Hematopoietic multipotent progenitor cell treated with erythropoietin and hydrocortisone succinate and interleukin-3 and kit ligand, for 4 days (in vitro differentiated cells): ENCODE measurements around the gene CXCL3.

Source experiments
- DNase-seq: peaks from one replicate; pipeline ENCODE4 v3.0.0-alpha.2; 2015

Gene CXCL3

DNA sequence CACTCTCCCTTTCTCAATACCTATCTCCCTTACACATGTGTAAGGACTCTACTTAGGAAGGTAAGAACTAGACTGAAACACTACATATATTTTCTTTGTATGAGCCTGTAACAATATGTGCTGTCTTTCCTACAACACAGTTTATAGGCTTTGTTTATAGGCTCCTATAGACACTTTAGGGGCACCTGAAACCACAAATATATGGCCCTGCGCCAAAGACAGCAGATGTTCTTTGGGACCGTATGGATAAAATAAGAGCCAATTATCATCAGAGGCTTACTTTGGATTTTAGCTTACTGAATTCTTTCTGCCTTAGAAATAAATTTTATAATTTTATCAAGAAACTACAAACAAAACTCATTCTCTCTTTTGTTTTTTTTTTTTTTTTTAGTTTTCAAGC lies 16.6 kb upstream of the CXCL3 start:
- DNase-seq: peak; percentile 38

DNA sequence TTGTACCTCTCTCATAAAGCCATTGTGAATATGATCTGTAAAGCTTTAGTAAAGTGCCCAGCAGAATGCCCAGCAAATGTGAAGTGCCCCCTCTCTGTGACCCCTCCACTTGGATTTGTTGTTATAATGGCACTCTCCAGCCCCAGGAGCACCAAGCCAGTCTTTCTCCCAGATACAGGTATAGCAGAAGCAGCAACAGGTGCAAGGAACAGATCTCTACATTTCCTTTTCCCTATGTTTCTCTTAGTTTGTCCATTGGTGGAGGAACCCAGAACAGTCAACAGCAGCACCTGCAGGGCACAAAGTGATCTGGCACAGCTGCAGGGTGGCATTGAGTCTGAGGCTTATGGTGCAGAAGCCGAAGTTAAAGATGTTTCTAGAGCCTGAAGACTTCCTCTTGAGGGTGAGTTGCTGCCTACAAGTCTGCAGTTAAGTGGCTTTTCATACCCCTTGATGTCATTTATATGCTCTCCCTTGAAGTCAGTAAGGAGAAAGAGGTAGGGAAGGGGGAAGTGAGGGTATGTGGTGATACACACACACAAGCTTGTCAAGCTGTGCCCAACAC lies 16.1 kb upstream of the CXCL3 start:
- peak; percentile 60 for DNase-seq

DNA sequence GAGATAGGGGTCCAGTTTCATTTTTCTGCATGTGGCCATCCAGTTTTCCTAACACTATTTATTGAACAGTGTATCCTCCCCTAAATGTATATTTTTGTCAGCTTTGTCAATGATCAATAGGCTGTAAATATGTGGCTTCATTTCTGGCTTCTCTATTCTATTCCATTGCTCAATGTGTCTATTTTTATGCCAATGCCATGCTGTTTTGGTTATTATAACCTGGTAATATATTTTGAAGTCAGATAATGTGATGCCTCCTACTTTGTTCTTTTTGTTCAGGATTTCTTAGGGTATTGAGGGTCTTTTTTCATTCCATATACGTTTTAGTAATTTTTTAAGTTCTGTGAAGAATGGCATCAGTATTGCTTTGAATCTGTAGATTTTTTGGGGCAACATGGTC lies 8.7 kb upstream of the CXCL3 start:
- no peak for DNase-seq

DNA sequence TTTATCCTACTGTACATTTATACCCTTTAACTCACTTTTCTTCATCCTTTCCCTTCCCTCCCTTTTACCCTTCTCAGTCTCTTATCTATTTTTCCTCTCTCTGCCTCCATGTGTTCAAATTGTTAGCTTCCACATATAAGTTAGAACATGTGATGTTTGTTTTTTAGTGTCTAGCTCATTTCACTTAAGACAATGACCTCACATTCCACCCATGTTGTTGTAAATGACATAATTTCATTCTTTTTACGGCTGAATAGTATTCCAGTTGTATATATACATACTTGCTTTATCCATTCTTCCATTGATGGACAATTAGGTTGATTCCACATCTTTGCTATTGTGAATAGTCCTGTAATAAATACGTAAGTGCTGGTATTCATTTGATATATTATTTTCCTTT lies 7.3 kb upstream of the CXCL3 start:
- no peak for DNase-seq

DNA sequence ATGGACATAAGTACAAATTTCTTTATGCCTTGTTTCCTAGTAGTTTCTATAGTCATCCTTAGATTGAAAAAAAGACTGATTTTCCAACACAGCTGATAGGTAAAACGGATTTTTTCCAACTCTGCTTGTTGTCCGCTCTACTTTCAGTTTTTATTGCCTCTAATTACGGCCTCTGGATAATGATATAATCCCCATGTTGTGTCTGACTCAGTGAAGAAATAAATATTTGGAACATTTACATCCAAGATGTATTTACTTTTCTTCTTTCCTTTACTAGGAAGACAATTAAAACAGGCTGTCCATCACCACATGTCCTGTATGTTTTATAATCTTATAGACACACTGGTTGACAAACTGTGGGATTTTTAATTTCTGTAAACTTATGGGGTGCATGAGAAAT lies 6.8 kb upstream of the CXCL3 start:
- DNase-seq: no peak

DNA sequence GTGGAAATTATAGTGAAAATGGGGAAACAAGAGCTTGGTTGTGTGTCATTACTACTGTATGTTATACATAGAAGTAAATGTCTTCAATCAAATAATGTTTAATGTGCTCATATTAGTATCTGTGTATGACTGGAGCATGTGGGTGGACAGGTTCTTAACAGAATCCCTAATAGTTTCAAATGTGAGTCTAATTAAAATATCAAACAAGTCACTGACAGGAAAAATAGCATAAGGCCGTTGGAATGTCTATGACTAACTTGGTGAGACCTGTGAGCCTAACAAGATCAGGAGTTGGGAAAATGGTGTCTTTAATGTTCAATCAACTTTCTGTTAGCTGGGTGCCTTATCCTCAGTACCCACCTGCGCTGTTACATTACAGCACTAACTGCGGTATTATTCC lies 6.2 kb upstream of the CXCL3 start:
- no peak for DNase-seq

DNA sequence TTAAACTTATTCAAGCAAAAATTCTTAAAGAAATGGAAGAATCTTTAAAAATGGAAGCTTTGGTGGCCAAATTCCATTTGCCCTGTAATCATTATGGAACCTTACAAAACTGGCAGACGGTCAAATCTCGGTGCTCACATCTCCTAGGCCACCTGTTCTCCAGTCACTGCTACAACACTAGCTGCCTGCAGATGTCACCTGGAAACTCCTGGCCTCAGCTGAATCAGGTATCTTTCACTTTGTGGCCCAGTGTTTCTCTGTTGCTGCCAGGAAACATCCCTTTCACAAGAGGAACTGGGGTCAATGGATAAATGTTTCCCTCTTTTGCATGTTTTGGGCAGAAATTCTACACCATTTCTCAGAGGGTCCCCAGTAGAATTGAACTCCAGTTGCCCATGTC lies 4.2 kb upstream of the CXCL3 start:
- DNase-seq: no peak

DNA sequence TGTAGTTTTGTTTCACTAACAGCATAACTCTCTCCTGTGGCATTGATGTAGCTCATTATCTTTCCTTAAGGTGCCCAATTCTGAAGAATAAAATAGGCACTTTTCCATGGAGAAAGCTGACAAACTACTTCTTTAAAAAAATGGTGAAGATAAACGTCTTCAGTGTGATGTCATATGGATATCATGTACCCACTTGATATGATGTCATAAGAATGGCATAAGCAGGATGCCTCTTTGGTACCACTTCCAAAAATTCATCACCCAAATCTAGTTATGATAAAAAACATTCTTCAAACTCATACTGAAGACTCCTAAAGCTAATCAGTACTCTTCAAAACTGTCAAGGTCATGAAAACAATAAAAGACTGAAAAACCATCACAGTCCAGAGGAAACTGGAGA lies 2.9 kb upstream of the CXCL3 start:
- DNase-seq: no peak

DNA sequence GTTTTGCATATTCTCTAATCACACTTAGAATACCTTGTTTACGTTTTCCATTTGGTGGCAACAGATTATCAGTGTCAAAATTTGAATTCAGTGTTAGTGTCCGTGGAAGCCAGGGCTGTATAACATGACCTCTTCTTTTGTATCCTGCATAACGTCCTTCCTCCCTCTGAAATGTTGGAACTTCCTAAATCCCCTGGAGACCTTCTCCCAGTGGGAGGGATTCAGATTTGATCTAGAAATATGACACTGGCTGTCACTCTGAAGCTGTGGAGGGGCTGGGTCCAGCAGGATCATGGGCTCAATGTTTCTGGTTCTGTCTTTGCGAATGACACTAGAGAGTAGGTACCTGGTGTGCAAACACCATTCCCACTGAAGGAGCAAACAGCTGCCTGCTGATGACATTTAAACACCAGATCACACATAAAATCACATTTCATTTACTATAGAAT lies 850 bp upstream of the CXCL3 start:
- DNase-seq: no peak

DNA sequence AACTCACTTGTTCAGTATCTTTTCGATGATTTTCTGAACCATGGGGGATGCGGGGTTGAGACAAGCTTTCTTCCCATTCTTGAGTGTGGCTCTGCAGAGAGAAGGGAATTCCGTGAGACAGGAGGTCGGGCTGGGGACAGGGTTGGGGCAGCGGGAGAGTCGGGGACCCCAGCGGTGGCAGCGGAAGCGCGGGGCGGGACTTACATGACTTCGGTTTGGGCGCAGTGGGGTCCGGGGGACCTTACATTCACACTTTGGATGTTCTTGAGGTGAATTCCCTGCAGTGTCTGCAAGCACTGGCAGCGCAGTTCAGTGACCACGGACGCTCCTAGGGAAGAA lies 434 bp downstream of the CXCL3 start:
- DNase-seq: peak; percentile 47

DNA sequence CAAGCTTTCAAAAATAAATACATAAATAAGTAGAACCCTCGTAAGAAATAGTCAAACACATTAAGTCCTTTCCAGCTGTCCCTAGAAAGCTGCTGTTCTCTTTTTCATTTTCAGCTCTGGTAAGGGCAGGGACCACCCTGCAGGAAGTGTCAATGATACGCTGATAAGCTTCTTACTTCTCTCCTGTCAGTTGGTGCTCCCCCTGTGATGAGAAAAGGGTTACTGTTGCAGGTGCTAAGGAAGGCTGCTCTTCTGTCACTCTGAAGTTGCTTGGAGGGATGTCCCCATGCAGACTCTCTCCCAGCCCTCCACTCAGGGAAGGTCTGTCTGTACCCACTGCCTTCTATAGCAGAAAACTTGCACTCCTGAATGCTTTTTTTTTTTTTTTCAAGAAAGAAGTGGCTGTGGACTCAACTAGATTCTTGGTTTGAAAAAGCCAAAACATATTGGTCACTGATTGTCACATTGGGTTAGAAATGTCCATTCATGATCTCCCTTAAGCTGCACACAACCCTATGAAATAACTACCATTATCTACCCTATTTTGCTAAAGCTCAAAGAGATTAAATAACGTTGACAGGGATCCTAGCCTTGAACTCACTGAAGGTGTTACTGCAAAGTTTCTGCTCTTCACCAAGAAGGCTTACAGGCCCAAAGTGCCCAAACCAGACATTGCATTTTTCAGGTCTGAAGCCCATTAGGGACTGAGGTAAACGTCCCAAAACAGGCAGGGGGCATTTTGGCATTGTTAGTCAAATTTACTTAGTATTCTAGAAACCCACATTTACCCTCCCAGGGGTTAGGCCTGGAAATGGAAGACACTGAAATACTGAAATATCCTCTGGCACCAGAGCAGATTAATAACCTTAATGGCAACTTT lies 1.2 kb downstream of the CXCL3 start:
- DNase-seq: peak; percentile 74

DNA sequence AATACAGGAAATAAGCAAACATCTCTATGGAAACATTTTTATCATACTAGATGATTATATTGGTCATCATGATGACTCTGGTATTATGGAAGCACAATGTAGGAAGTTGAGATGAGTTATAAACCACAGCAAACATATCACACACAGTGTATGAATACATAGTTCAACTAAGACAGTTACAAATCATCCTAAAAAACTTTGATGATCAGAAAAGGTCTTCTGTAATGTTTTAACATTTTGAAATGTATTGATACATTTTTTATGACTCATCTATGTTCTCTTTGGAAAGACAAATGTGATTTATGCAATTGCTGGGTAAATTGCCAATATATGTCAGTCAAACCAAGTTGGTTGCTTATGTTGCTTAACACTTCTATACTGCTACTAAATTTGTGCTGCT lies 4.8 kb downstream of the CXCL3 start:
- DNase-seq: no peak

DNA sequence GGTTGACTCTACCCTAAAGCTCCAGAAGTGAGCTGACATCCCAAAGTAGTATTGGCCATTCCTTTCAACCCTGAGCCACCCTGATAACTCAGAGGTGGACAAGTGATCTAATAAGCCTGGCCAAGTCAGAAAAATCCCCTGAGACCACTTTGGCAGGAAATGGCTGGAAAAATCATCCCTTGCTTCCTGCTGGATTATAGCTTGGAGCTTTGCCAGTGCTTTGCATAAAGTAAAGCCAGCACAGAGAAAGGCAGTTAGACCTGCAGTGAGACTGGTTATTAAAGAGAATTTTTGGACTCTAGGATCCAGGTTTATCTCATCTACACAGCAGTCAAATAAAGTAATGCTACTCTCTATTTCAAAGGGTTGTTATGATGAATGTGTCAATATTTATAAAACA lies 6.4 kb downstream of the CXCL3 start:
- no peak for DNase-seq

DNA sequence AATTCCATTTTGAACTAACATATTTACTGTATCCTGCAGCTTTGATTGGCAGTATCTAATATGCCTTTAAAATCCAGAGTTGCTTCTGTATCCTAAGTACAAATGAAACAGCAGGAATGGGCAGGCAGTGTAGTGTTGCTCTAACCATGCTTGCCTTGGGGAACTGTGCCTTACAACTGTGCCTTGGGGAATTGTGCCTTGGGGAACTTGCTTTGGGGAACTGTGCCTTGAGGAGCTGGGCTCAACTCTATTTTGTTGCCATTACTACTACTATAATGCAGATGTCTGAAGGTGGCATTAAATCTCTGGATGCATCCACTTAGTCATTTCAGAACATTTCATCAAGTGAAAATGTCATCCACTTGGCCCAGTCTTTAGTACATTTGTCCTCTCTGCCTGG lies 6.9 kb downstream of the CXCL3 start:
- no peak for DNase-seq

DNA sequence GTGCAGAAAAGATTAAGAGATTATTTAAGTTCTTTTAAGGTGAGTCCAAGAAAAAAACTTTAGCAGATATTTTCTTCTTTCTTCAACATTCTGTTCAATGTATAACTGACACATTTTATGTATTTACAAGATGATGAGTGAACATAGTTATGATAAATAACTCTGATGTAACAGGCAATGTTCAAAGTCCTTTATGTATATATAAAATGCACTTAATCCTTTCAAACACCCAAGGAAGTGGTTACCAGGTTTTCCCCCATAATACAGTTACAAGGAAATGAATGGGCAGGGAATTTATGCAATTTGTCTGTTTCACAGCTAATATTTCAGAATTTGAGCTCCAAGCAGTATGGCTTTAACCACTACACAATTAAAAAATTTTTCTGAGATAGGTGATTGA lies 8.2 kb downstream of the CXCL3 start:
- DNase-seq: no peak

DNA sequence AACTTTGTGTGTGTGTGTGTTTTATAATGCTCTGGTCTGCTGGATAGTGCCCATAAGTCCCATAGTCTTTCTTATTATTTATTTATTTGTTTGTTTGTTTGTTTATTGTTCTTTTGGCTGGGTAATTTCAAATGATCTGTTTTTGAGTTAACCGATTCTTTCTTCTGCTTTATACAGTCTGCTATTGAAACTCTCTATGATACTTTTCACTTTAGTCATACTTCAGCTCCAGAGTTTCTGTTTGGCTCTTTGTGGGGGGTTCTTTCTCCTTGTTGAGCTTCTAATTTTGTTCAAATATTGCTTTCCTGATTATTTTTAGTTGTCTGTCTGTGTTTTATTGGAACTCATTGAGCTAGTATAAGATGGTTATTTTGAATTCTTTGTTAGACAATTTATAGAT lies 10.0 kb downstream of the CXCL3 start:
- no peak for DNase-seq

DNA sequence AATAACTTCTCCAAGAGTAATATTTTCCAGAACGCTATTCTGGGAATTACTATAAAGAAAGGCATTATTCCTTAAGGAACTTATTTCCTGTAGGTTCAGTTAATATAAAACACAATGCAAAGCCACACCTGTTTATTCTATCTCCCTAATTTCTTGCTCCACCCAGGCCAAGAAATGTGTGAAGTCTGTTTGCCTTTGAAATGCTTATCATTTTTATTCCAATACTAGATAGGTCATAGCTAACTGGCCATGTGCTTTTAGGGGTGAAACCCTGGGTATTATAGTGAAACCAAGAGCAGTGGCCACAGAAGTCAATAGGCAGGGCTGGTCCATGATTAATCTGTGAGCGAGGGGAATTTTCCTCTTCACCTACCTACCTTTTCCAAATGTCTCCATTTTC lies 14.8 kb downstream of the CXCL3 start:
- DNase-seq: no peak

DNA sequence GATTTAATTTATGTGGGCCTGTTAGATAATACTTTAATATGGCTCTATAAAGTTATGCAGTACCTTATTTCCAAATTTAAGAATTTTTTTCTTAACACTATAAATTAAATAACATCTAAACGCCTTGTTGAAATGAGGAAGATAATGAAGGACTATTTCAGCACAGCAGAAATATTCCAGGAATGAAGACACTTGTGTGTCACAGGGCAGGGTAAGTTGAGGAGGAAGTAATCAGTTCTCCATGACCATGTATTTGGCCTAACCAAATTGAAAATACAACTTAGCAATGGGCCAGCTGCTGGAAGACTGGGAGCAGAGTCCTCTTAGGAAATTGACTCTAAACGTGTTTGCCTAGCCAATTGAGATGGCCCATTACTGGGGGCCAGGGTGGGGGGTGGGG lies 16.9 kb downstream of the CXCL3 start:
- no peak for DNase-seq

DNA sequence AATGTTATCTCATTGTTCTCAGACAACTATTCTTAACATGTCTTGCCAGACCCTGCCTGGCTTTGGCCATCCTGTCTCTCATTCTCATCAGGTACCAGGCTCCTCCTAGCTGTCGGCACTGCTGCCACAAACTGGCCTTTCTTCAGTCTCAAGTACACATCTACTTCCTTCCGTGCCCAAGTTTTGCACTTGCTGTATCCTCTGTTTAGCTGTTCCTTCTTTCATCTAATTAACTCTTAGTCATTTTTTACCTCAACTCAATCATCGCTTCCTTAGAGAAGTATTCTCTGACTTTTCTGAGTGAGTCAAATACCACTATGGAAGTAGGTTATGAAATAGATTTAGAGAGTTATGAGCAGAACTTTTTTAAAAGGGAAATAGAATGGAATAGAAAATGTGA lies 19.7 kb downstream of the CXCL3 start:
- peak; percentile 54 for DNase-seq

DNA sequence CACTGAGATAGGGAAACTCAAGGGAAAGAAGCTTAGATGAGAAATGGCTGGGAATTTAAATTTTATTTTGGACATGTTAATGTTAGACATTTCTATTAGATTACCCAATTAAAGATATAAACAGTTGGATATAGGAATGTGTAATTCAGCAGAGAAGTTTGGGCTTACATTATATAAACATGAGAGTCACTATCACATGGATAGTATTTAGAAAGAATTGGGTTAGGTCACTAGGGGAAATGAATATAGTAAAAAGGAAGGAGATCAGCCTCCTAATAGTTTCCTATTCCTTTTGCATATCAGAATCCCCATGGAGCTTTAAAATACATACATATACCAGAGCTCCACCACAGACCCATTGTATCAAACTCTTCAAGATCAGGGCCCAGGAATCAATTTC lies 20.4 kb downstream of the CXCL3 start:
- no peak for DNase-seq

DNA sequence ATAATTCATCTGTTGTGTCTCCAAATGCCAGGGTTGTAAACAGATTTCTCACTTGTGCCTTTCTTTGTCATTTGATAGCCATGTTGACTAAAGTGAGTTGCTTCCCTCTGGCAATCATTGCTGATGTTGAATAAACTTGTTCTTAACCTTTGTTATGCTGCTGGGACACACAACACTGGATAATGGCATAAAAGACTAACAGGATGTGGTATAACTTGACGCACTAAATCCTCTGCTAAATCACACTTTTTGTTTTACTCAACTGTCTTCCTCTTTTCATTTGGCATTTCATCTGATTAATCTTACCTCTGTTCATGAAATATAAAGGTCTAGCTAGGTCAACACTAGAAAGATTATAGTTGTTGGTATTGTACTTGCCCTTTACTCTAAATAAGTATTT lies 22.4 kb downstream of the CXCL3 start:
- DNase-seq: peak; percentile 64

DNA sequence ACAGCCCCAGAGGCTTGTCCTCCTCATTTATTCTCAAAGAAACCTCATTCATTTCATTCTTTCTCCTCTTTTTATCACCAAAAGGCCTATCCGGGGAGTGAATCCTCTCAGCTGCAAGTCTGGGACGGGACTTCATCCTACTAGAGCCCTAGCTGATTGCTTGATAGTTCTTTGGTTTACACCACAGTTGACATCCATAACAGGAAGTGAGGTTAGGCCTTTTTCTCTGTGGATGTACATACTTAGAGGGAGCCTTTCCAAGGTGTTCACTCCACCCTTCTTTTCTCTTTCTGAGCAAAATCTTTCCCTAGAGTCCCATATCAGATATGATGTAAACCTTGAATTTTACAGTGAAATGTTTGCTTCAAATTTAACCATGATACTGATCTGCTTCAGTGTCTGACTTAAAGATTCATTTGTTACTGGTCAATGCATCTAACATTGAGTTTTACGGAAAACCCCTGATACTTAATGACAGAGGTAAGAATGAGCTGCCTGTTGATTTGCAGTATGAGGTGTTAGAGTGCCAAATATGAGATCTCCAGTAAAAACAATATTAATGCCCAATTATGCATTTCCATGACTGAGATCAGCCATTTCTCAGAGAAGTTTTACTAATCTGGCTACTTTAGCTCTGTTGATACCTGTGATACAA lies 23.2 kb downstream of the CXCL3 start:
- no peak for DNase-seq

DNA sequence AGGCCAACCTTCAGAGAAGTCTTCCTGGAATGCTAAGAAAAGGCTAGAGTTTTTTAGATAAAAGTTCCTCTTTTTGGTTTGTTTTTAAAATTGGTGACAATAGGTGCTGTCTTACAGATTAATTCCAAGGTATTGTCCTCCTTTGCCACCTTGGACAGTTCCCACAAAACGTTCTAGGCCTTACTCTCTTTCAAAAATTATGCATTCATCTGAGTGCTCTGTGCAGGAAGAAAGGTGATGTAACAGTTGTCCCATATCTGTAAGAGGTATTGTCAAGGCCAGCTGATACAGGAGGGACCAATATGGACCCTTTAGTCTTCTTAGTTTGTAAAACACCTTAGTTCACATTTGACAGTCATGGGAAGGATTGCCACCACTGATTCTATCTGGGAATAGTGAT lies 24.2 kb downstream of the CXCL3 start:
- DNase-seq: peak; percentile 24

DNA sequence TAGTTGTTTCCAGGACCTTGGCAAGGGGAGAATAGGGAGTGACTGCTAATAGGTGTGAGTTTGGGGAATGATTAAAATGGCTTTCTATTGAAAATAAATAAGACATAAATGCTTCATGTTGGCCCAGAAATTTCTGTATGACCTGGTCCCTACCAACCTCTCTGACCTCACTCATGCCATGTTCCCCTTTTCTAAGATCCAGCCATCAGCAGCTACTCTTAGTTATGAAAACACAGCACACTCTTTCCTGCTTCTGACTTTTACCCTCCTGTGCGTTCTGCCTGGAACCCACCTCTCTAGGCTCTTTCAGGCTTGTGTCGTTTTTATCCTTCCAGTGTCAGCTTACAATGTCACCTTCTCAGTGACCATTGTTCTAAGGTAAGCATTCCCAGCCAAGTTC lies 25.2 kb downstream of the CXCL3 start:
- DNase-seq: no peak

DNA sequence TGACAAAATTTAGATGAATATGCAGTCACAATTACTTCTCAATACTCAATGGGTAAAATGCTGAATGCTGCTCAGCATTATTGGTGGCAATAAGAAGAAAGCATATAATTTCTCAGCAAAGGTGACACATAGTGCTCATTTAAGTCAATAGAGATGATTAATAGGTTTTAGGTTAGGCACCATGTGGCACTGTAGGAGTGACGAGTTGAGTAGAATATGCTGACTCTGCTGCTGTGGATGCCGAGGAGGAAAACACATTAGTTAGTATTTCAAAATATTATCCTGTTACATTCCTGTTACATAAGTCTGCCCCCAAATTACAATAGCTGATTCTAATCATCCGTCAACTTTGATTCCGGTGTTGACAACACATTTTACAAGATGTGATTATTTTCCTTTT lies 26.4 kb downstream of the CXCL3 start:
- no peak for DNase-seq
